Measurements from ENCODE around the gene DMD.

The DMD gene

GRCh38 chrX:33129607-33130006 is 81.7 kb downstream of the DMD start:
- Histone ChIP-seq H3K9me3 (ENCODE audit: control insufficient read depth, low read length) (no peaks in the 10 kb centered on the region), H3K36me3 (ENCODE audit: control insufficient read depth, insufficient read depth, low read length) (no peaks in the 10 kb centered on the region), H3K4me3 (ENCODE audit: insufficient read depth, low read depth, low read length, poor library complexity, severe bottlenecking) (no peak overlapping the region), H3K4me1 (ENCODE audit: control insufficient read depth, insufficient read depth, low read length, poor library complexity, severe bottlenecking) (no peaks in the 10 kb centered on the region), H3K27ac (ENCODE audit: insufficient read depth, low read length, poor library complexity, severe bottlenecking) (no peak overlapping the region), H3K27me3 (replicated peaks; ENCODE audit: control insufficient read depth, insufficient read depth, low read length, poor library complexity, severe bottlenecking) (no peaks in the 10 kb centered on the region)
- no peak for DNase-seq

GRCh38 chrX:33128048-33128805 is 83.1 kb downstream of the DMD start:
- H3K4me1 ChIP-seq (ENCODE audit: control insufficient read depth, insufficient read depth, low read length, poor library complexity, severe bottlenecking), result no peaks in the 10 kb centered on the region
- no peaks in the 10 kb centered on the region for H3K27me3 ChIP-seq (replicated peaks; ENCODE audit: control insufficient read depth, insufficient read depth, low read length, poor library complexity, severe bottlenecking)
- DNase-seq, result no peak

GRCh38 chrX:33126469-33126868 is 84.9 kb downstream of the DMD start:
- H3K36me3 ChIP-seq (ENCODE audit: control insufficient read depth, insufficient read depth, low read length), result no peaks in the 10 kb centered on the region
- no peaks in the 10 kb centered on the region for H3K9me3 ChIP-seq (ENCODE audit: control insufficient read depth, low read length)
- no peak overlapping the region for H3K27ac ChIP-seq (ENCODE audit: insufficient read depth, low read length, poor library complexity, severe bottlenecking)
- H3K4me1 ChIP-seq (ENCODE audit: control insufficient read depth, insufficient read depth, low read length, poor library complexity, severe bottlenecking), result no peaks in the 10 kb centered on the region
- H3K4me3 ChIP-seq (ENCODE audit: insufficient read depth, low read depth, low read length, poor library complexity, severe bottlenecking), result no peak overlapping the region
- no peak for DNase-seq
- no peaks in the 10 kb centered on the region for H3K27me3 ChIP-seq (replicated peaks; ENCODE audit: control insufficient read depth, insufficient read depth, low read length, poor library complexity, severe bottlenecking)

More at GRCh38 chrX:33128048-33128805, 83.1 kb downstream of the DMD start:
- Histone ChIP-seq H3K4me3 (ENCODE audit: insufficient read depth, low read depth, low read length, poor library complexity, severe bottlenecking) (no peak overlapping the region), H3K9me3 (ENCODE audit: control insufficient read depth, low read length) (no peaks in the 10 kb centered on the region), H3K27ac (ENCODE audit: insufficient read depth, low read length, poor library complexity, severe bottlenecking) (no peak overlapping the region), H3K36me3 (ENCODE audit: control insufficient read depth, insufficient read depth, low read length) (no peaks in the 10 kb centered on the region)

DNA sequence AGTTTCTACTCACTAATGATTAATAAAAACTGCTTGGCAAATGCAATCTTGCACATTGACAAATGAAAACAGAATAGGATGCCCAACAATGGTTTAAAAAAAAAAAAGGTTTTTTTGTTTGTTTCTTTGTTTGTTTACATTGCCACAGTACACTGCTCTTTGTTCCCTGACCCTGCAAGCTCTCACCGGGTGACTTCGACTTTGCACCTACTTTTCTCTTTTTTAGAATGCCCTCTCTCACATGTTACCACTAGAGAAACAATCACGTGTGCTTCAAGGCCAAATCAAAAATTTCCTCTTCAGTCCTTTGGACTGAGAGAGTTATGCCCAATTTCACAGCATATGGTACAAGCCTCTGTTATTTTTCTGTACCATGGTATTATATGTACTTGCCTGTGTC is 101.5 kb downstream of the DMD start:
- Histone ChIP-seq H3K36me3 (ENCODE audit: control insufficient read depth, insufficient read depth, low read length) (no peaks in the 10 kb centered on the region), H3K27me3 (replicated peaks; ENCODE audit: control insufficient read depth, insufficient read depth, low read length, poor library complexity, severe bottlenecking) (no peaks in the 10 kb centered on the region), H3K4me1 (ENCODE audit: control insufficient read depth, insufficient read depth, low read length, poor library complexity, severe bottlenecking) (no peaks in the 10 kb centered on the region), H3K27ac (ENCODE audit: insufficient read depth, low read length, poor library complexity, severe bottlenecking) (no peak overlapping the region), H3K4me3 (ENCODE audit: insufficient read depth, low read depth, low read length, poor library complexity, severe bottlenecking) (no peak overlapping the region), H3K9me3 (ENCODE audit: control insufficient read depth, low read length) (no peaks in the 10 kb centered on the region)
- no peak for DNase-seq

GRCh38 chrX:33106737-33107136 is 104.6 kb downstream of the DMD start:
- no peaks in the 10 kb centered on the region for H3K36me3 ChIP-seq (ENCODE audit: control insufficient read depth, insufficient read depth, low read length)
- no peaks in the 10 kb centered on the region for H3K4me1 ChIP-seq (ENCODE audit: control insufficient read depth, insufficient read depth, low read length, poor library complexity, severe bottlenecking)
- H3K27ac ChIP-seq (ENCODE audit: insufficient read depth, low read length, poor library complexity, severe bottlenecking), result no peak overlapping the region
- DNase-seq, result no peak
- no peaks in the 10 kb centered on the region for H3K9me3 ChIP-seq (ENCODE audit: control insufficient read depth, low read length)
- H3K4me3 ChIP-seq (ENCODE audit: insufficient read depth, low read depth, low read length, poor library complexity, severe bottlenecking), result no peak overlapping the region
- H3K27me3 ChIP-seq (replicated peaks; ENCODE audit: control insufficient read depth, insufficient read depth, low read length, poor library complexity, severe bottlenecking), result no peaks in the 10 kb centered on the region

DNA sequence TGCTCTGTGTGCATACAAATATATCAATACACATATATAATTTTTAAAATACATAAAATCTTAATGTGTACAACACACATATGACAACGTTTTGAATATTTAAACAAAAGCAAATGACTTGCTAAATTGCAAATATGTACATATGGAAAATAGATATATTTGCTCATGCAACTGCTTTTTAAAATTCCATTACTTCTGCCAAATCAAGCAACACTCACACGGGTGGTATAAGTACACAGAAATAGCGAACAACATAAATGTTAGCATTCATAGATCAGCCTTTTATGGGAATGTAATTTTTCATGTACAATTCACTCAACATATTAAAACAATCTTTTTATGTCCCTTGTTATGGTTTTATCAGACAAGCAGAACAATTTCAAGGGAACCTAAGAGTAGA is 116.3 kb downstream of the DMD start:
- Histone ChIP-seq H3K4me1 (ENCODE audit: control insufficient read depth, insufficient read depth, low read length, poor library complexity, severe bottlenecking) (no peaks in the 10 kb centered on the region), H3K27ac (ENCODE audit: insufficient read depth, low read length, poor library complexity, severe bottlenecking) (no peak overlapping the region), H3K36me3 (ENCODE audit: control insufficient read depth, insufficient read depth, low read length) (no peaks in the 10 kb centered on the region), H3K4me3 (ENCODE audit: insufficient read depth, low read depth, low read length, poor library complexity, severe bottlenecking) (no peak overlapping the region), H3K27me3 (replicated peaks; ENCODE audit: control insufficient read depth, insufficient read depth, low read length, poor library complexity, severe bottlenecking) (no peaks in the 10 kb centered on the region), H3K9me3 (ENCODE audit: control insufficient read depth, low read length) (no peaks in the 10 kb centered on the region)
- DNase-seq, result no peak

GRCh38 chrX:33087411-33087810 is 123.9 kb downstream of the DMD start:
- no peak for DNase-seq

DNA sequence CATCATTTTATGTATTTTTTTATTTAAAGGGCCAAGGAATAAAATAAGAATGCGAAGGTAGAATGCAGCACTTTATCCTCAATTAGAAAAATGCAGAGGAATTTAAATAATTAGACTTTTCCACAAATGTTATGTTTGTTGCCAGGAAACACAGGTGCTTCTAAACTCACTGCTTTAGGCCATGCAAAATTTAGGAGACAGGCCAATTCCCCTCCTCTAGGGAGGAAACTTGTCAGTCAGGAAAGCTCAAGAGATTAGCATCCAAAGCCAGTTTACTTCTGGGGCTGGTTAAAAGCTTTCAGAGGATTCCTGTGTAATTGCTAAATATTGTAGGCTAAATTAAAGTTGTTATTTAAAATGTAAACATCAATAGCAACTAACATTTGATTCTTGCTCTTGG is 124.5 kb downstream of the DMD start:
- Histone ChIP-seq H3K36me3 (ENCODE audit: control insufficient read depth, insufficient read depth, low read length) (no peaks in the 10 kb centered on the region), H3K27me3 (replicated peaks; ENCODE audit: control insufficient read depth, insufficient read depth, low read length, poor library complexity, severe bottlenecking) (no peaks in the 10 kb centered on the region), H3K4me1 (ENCODE audit: control insufficient read depth, insufficient read depth, low read length, poor library complexity, severe bottlenecking) (no peaks in the 10 kb centered on the region), H3K4me3 (ENCODE audit: insufficient read depth, low read depth, low read length, poor library complexity, severe bottlenecking) (no peak overlapping the region), H3K27ac (ENCODE audit: insufficient read depth, low read length, poor library complexity, severe bottlenecking) (no peak overlapping the region), H3K9me3 (ENCODE audit: control insufficient read depth, low read length) (no peaks in the 10 kb centered on the region)
- DNase-seq, result no peak

More at GRCh38 chrX:33087411-33087810, 123.9 kb downstream of the DMD start:
- Histone ChIP-seq H3K27me3 (replicated peaks; ENCODE audit: control insufficient read depth, insufficient read depth, low read length, poor library complexity, severe bottlenecking) (no peaks in the 10 kb centered on the region), H3K9me3 (ENCODE audit: control insufficient read depth, low read length) (no peaks in the 10 kb centered on the region), H3K36me3 (ENCODE audit: control insufficient read depth, insufficient read depth, low read length) (no peaks in the 10 kb centered on the region), H3K27ac (ENCODE audit: insufficient read depth, low read length, poor library complexity, severe bottlenecking) (no peak overlapping the region), H3K4me3 (ENCODE audit: insufficient read depth, low read depth, low read length, poor library complexity, severe bottlenecking) (no peak overlapping the region), H3K4me1 (ENCODE audit: control insufficient read depth, insufficient read depth, low read length, poor library complexity, severe bottlenecking) (no peaks in the 10 kb centered on the region)

GRCh38 chrX:33082371-33082770 is 129.0 kb downstream of the DMD start:
- no peak overlapping the region for H3K4me3 ChIP-seq (ENCODE audit: insufficient read depth, low read depth, low read length, poor library complexity, severe bottlenecking)
- H3K27me3 ChIP-seq (replicated peaks; ENCODE audit: control insufficient read depth, insufficient read depth, low read length, poor library complexity, severe bottlenecking), result no peaks in the 10 kb centered on the region
- no peaks in the 10 kb centered on the region for H3K36me3 ChIP-seq (ENCODE audit: control insufficient read depth, insufficient read depth, low read length)
- no peaks in the 10 kb centered on the region for H3K4me1 ChIP-seq (ENCODE audit: control insufficient read depth, insufficient read depth, low read length, poor library complexity, severe bottlenecking)
- H3K27ac ChIP-seq (ENCODE audit: insufficient read depth, low read length, poor library complexity, severe bottlenecking), result no peak overlapping the region
- no peaks in the 10 kb centered on the region for H3K9me3 ChIP-seq (ENCODE audit: control insufficient read depth, low read length)
- no peak for DNase-seq

- no peak overlapping the region for H3K27ac ChIP-seq (ENCODE audit: insufficient read depth, low read length, poor library complexity, severe bottlenecking)
- H3K9me3 ChIP-seq (ENCODE audit: control insufficient read depth, low read length), result no peaks in the 10 kb centered on the region
- H3K36me3 ChIP-seq (ENCODE audit: control insufficient read depth, insufficient read depth, low read length), result no peaks in the 10 kb centered on the region
- no peak overlapping the region for H3K4me3 ChIP-seq (ENCODE audit: insufficient read depth, low read depth, low read length, poor library complexity, severe bottlenecking)
- no peaks in the 10 kb centered on the region for H3K4me1 ChIP-seq (ENCODE audit: control insufficient read depth, insufficient read depth, low read length, poor library complexity, severe bottlenecking)
- no peaks in the 10 kb centered on the region for H3K27me3 ChIP-seq (replicated peaks; ENCODE audit: control insufficient read depth, insufficient read depth, low read length, poor library complexity, severe bottlenecking)
- no peak for DNase-seq
These were observed 133.1 kb downstream of the DMD start for GRCh38 chrX:33078273-33078672.
